ENCODE data around the gene CLN3. TPM values are rescaled to one million over a fixed set of nuclear protein-coding genes. Genes with fewer than 3 reads are reported as not detected.

Gene CLN3
- total RNA-seq, 1 experiment from 2014 or later = 41.0 TPM

DNA sequence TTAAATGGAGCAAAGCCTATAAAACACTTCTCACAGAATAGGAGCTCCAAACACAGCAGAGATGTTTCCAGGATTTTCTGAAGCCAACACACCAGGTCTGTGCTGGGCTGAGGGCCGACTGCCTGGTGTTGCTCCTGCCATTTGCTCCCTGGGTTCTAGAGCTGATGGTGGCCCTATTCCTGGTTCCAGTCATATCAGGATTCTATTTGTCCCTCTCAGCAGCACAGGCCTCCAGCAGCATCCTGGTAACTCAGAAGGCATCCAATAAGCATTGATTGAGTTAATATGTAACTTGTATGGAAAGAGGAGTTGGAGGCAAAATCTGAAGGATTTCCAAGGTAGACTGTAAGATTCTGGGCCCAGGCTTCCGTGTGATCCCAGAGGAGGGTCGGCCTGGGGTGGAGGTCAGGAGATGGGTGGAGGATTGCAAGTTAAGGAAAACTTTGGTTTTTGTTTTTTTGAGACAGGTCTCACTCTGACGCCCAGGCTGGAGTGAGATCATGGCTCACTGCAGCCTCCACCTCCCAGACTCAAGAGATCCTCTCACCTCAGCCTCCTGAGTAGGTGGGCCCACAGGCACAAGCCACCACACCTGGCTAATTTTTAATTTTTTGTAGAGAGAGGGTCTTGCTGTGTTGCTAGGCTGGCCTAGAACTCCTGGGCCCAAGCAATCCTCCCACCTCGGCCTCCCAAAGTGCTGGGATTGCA is 41.2 kb upstream of the CLN3 start:
- Histone ChIP-seq H3K36me3 (ENCODE audit: control insufficient read depth, insufficient read depth, low read length) (no peaks in the 10 kb centered on the region), H3K9me3 (no peaks in the 10 kb centered on the region), H3K4me3 (ENCODE audit: low read depth, low read length) (no peak overlapping the region), H3K4me1 (peaks cover 31% of the 10 kb centered on the region), H3K27me3 (replicated peaks; ENCODE audit: control insufficient read depth, insufficient read depth, low read length) (no peaks in the 10 kb centered on the region)
- Mint-ChIP-seq H3K4me1 (ENCODE audit: low read depth, unreplicated experiment) (peaks cover 14% of the 10 kb centered on the region), H3K27ac (ENCODE audit: unreplicated experiment) (no peak overlapping the region), H3K9me3 (ENCODE audit: unreplicated experiment) (peaks cover 6% of the 10 kb centered on the region), H3K27me3 (ENCODE audit: insufficient read depth, unreplicated experiment) (no peaks in the 10 kb centered on the region), H3K36me3 (ENCODE audit: insufficient read depth, unreplicated experiment) (peaks cover 5% of the 10 kb centered on the region), H3K4me3 (ENCODE audit: unreplicated experiment) (no peak overlapping the region)
- intact Hi-C loops (cut with micrococcal nuclease; ENCODE audit: unreplicated experiment) = no loop called here
- CTCF ChIA-PET = no interaction called here
- BruUV-seq (replicated peaks) = TSS peak; percentile 67
- TF ChIP-seq, protein P1, sequence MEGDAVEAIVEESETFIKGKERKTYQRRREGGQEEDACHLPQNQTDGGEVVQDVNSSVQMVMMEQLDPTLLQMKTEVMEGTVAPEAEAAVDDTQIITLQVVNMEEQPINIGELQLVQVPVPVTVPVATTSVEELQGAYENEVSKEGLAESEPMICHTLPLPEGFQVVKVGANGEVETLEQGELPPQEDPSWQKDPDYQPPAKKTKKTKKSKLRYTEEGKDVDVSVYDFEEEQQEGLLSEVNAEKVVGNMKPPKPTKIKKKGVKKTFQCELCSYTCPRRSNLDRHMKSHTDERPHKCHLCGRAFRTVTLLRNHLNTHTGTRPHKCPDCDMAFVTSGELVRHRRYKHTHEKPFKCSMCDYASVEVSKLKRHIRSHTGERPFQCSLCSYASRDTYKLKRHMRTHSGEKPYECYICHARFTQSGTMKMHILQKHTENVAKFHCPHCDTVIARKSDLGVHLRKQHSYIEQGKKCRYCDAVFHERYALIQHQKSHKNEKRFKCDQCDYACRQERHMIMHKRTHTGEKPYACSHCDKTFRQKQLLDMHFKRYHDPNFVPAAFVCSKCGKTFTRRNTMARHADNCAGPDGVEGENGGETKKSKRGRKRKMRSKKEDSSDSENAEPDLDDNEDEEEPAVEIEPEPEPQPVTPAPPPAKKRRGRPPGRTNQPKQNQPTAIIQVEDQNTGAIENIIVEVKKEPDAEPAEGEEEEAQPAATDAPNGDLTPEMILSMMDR (IDR thresholded peaks at IDR 0.05; ENCODE audit: insufficient read depth in 1 of 2, low read depth in 1 of 2, low read length in 1 of 2, severe bottlenecking in 1 of 2, unreplicated experiment in 1 of 2) = no peak
- POLR2A ChIA-PET = no interaction called here
- no peak for DNase-seq

DNA sequence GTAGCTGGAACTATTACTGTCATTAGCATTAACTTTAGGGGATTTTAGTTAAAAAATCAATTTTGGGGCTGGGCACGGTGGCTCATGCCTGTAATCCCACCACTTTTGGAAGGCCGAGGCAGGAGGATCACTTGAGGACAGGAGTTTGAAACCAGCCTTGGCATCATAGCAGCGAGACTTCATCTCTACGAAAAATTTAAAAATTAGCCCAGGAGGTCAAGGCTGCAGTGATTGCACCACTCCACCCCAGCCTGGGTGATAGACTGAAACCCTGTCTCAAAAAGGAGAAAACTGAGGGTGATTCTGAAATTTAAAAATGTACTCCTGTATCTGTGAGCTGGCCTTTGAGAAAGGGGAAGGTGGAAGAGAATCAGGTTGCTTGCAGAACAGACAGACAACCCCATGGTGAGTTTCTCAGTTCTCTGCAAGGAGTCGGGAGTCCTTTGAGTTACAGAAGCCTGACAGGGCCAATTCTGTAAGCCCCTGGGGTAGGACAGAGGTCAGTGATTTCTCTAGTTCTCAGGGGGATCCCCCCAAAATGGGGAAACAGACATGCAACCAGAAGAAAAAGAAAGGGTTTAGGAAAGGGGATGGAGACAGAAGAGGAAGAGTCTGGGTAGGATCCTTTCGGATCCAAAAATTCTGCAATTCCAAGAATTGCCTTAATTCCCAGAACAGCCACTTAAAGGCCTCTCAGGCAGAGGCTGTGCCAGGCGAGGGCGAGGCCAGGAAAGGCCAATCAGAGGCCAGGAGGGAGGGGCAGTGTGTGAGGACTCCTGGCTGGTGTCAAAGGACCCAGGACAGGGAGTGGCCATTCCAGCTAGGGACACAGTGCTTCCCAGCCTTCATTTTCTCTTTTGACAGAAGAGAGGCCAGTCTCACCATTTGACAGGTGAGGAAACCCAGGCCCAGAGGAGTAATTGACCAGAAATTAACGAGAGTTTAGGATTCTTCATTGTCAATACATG is 40.2 kb upstream of the CLN3 start:
- CTCF ChIA-PET = no interaction called here

DNA sequence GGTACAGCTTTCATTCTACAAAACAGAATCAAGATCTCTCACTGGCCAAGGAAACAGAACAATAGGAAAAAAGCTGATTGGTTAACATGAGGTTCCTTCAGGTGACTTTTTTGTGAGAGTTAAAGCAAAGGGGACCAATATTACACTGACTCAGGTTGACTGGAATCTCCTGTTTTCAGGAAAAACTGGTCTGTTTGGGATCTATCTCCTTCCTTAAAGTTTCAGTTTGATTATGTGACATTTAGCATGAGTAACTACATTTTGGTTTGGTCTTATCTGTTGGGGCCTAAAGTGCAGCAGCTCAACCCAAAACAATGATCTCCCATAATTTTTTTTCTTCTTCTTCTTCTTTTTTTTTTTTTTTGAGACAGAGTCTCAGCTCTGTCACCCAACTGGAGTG is 37.2 kb upstream of the CLN3 start:
- H3K4me3 Mint-ChIP-seq (ENCODE audit: unreplicated experiment) = no peak overlapping the region
- intact Hi-C loops (cut with micrococcal nuclease; ENCODE audit: unreplicated experiment) = no loop called here

More for the DNA sequence above, 40.2 kb upstream of the CLN3 start:
- Mint-ChIP-seq H3K27me3 (ENCODE audit: insufficient read depth, unreplicated experiment) (no peaks in the 10 kb centered on the region), H3K27ac (ENCODE audit: unreplicated experiment) (peak overlapping the region; percentile 71), H3K9me3 (ENCODE audit: unreplicated experiment) (peaks cover 6% of the 10 kb centered on the region), H3K4me3 (ENCODE audit: unreplicated experiment) (no peak overlapping the region), H3K4me1 (ENCODE audit: low read depth, unreplicated experiment) (peaks cover 8% of the 10 kb centered on the region), H3K36me3 (ENCODE audit: insufficient read depth, unreplicated experiment) (no peaks in the 10 kb centered on the region)
- Histone ChIP-seq H3K4me1 (peaks cover 40% of the 10 kb centered on the region), H3K4me3 (ENCODE audit: low read depth, low read length) (no peak overlapping the region), H3K36me3 (ENCODE audit: control insufficient read depth, insufficient read depth, low read length) (no peaks in the 10 kb centered on the region), H3K27me3 (replicated peaks; ENCODE audit: control insufficient read depth, insufficient read depth, low read length) (no peaks in the 10 kb centered on the region), H3K9me3 (no peaks in the 10 kb centered on the region)
- DNase-seq = peak; percentile 73 to 82
- POLR2A ChIA-PET = no interaction called here
- TF ChIP-seq, protein P1 (IDR thresholded peaks at IDR 0.05; ENCODE audit: insufficient read depth in 1 of 2, low read depth in 1 of 2, low read length in 1 of 2, severe bottlenecking in 1 of 2, unreplicated experiment in 1 of 2) = no peak
- intact Hi-C loops (cut with micrococcal nuclease; ENCODE audit: unreplicated experiment) = no loop called here
- BruUV-seq (replicated peaks) = no TSS peak

More for the DNA sequence above, 37.2 kb upstream of the CLN3 start:
- no TSS peak for BruUV-seq (replicated peaks)
- H3K36me3 ChIP-seq (ENCODE audit: control insufficient read depth, insufficient read depth, low read length) = no peaks in the 10 kb centered on the region
- no peak for DNase-seq
- TF ChIP-seq, protein P1 (IDR thresholded peaks at IDR 0.05; ENCODE audit: insufficient read depth in 1 of 2, low read depth in 1 of 2, low read length in 1 of 2, severe bottlenecking in 1 of 2, unreplicated experiment in 1 of 2) = no peak
- H3K36me3 Mint-ChIP-seq (ENCODE audit: insufficient read depth, unreplicated experiment) = no peaks in the 10 kb centered on the region
- peaks cover 20% of the 10 kb centered on the region for H3K4me1 Mint-ChIP-seq (ENCODE audit: low read depth, unreplicated experiment)
- ChIA-PET POLR2A (no interaction called here), CTCF (interaction anchor here (0.6 kb wide), 2 partner anchors 10 to 192 kb away, joined by 3 to 4 read pairs; no protein-coding TSS in a partner anchor)
- peaks cover 63% of the 10 kb centered on the region for H3K4me1 ChIP-seq
- H3K9me3 Mint-ChIP-seq (ENCODE audit: unreplicated experiment) = no peaks in the 10 kb centered on the region
- H3K4me3 ChIP-seq (ENCODE audit: low read depth, low read length) = no peak overlapping the region
- H3K27me3 ChIP-seq (replicated peaks; ENCODE audit: control insufficient read depth, insufficient read depth, low read length) = no peaks in the 10 kb centered on the region
- no peaks in the 10 kb centered on the region for H3K9me3 ChIP-seq
- no peaks in the 10 kb centered on the region for H3K27me3 Mint-ChIP-seq (ENCODE audit: insufficient read depth, unreplicated experiment)
- H3K27ac Mint-ChIP-seq (ENCODE audit: unreplicated experiment) = no peak overlapping the region
